Measurements from ENCODE around the gene SIRT1. TPM values are rescaled to one million over a fixed set of nuclear protein-coding genes. Genes with fewer than 3 reads are reported as not detected.

Gene SIRT1
- total and polyA plus RNA-seq, 2 of the 8 experiments (the other 6 are each of a cell fraction or from before 2014, with no cell fraction given) = 22.6 to 70.9 TPM

DNA sequence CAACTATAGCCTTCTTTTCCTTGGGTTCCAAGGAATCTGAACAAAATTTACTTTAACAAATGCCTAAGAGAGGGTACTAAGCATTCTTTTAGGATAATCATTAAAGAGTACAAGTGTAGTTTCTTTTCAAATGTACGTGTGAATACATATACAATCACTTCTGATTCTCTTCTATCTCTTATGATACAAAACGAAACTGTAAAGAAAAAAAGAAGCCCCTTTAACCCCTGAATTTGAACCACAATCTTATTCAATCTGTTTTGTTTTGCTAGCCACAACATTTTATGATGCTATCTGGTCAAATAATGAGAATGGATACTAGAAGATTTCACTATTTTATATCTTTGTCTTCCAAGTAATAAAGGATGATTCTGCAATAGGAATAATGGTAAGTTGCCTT is 48.7 kb downstream of the SIRT1 start:
- Histone ChIP-seq H3K4me1 (replicated peaks in 1 of 4; ENCODE audit: control insufficient read depth in 3 of 4, insufficient read depth in 4 of 4, low read length in 3 of 4) (no peaks in the 10 kb centered on the region; a peak in 1 of 7 replicates), H2BK15ac (ENCODE audit: low read length) (no peak overlapping the region), H3K4me3 (ENCODE audit: extremely low read depth in 1 of 4, insufficient read depth in 2 of 4, low read depth in 3 of 4, low read length in 4 of 4) (no peak overlapping the region), H2BK120ac (replicated peaks; ENCODE audit: low read depth, low read length) (no peak overlapping the region), H3K23ac (ENCODE audit: insufficient read length) (no peak overlapping the region), H3K79me1 (ENCODE audit: low read depth, low read length) (no peaks in the 10 kb centered on the region), H2BK5ac (ENCODE audit: low read depth, low read length) (no peak overlapping the region), H3K36me3 (ENCODE audit: control insufficient read depth in 2 of 4, insufficient read depth in 4 of 4, low read length in 3 of 4) (peaks cover 3 to 21% (median 5%) of the 10 kb centered on the region in 4 experiments; a peak in 6 of 8 replicates), H3K4me2 (ENCODE audit: insufficient read depth in 1 of 2, low read depth in 2 of 2, low read length in 2 of 2) (no peak overlapping the region), H3K18ac (ENCODE audit: extremely low read depth, low read length) (no peak overlapping the region), H3K23me2 (ENCODE audit: low read depth, low read length) (no peaks in the 10 kb centered on the region), H3K79me2 (ENCODE audit: control insufficient read depth in 1 of 2, insufficient read depth in 2 of 2, low read length in 2 of 2) (no peaks in the 10 kb centered on the region), H3K27ac (ENCODE audit: low read depth, low read length) (no peak overlapping the region), H3K56ac (replicated peaks; ENCODE audit: insufficient read length, low read depth, low read length) (no peak overlapping the region), H3K14ac (ENCODE audit: insufficient read length) (no peak overlapping the region), H4K8ac (ENCODE audit: extremely low read depth, insufficient read depth, low read length) (no peak overlapping the region), H3K9ac (replicated peaks in 1 of 4; ENCODE audit: extremely low read depth in 1 of 4, low read depth in 3 of 4, low read length in 3 of 4) (no peak overlapping the region), H2BK20ac (ENCODE audit: low read length) (no peak overlapping the region), H4K91ac (replicated peaks; ENCODE audit: insufficient read length, low read length) (no peak overlapping the region), H3K4ac (replicated peaks; ENCODE audit: insufficient read length, low read depth, low read length) (no peak overlapping the region), H2BK12ac (ENCODE audit: low read depth, low read length) (no peak overlapping the region), H4K20me1 (replicated peaks in 1 of 2; ENCODE audit: control insufficient read depth in 1 of 2, insufficient read depth in 2 of 2, low read length in 2 of 2) (no peaks in the 10 kb centered on the region), H3K9me3 (ENCODE audit: insufficient read depth in 2 of 2, low read depth in 1 of 2, low read length in 1 of 2) (no peaks in the 10 kb centered on the region), H2AFZ (ENCODE audit: low read length) (no peak overlapping the region), H4K5ac (ENCODE audit: insufficient read length, low read depth, low read length) (no peak overlapping the region), H3K27me3 (replicated peaks in 1 of 4; ENCODE audit: control insufficient read depth in 3 of 4, extremely low read depth in 1 of 4, insufficient read depth in 3 of 4, low read length in 3 of 4) (no peaks in the 10 kb centered on the region), H2AK5ac (ENCODE audit: low read depth, low read length) (no peak overlapping the region)
- ChIA-PET CTCF (ENCODE audit: partially characterized antibody) (no interaction called here), POLR2A (ENCODE audit: partially characterized antibody) (interaction anchor here (0.6 to 1.0 kb wide), 2 partner anchors 9 to 846 kb away, joined by 3 read pairs; no protein-coding TSS in a partner anchor)
- no peak for DNase-seq (ENCODE audit: low read depth in 1 of 2, low spot score in 2 of 2)
- WGBS, 2 experiments (ENCODE audit: extremely low coverage in 1 of 2, insufficient coverage in 1 of 2, insufficient read length in 1 of 2, insufficient replicate concordance in 2 of 2, low coverage in 1 of 2, low lambda C conversion rate in 2 of 2, missing lambda C conversion rate in 1 of 2) = 93% methylated on average over 2 of the region's 2 CpGs; no CpG with 5 or more reads in 1 of the 2 experiments
- FAIRE-seq = no peak
- no peak for TF ChIP-seq MAFK (IDR thresholded peaks at IDR 0.05; ENCODE audit: low read depth, low read length)
- no peak for TF ChIP-seq SRF (IDR thresholded peaks at IDR 0.05; ENCODE audit: low read depth, low read length)
- no peak for TF ChIP-seq GABPA (IDR thresholded peaks at IDR 0.05; ENCODE audit: borderline replicate concordance, insufficient read depth, low read length)
- no peak for TF ChIP-seq JUN (IDR thresholded peaks at IDR 0.05; ENCODE audit: low read depth, low read length)
- no peak for TF ChIP-seq KDM5A (IDR thresholded peaks at IDR 0.05; ENCODE audit: low read length)

Data from H1 (cell line).